NCI-H774 (cell line): ENCODE measurements around the gene SOCS3.

ENCODE experiments used
- DNase-seq: peaks from one replicate; lab custom pipeline; 2025; lab: John Stamatoyannopoulos, UW

SOCS3 gene

GRCh38 chr17:78359997-78360370, at the start of gene SOCS3:
Gene SOCS3 (minus strand): TSS chr17:78360077. CDS start chr17:78359095, 982 bp downstream.
- peak; percentile 97 for DNase-seq

- peak; percentile 92 for DNase-seq
These were observed 49.5 kb upstream of the SOCS3 start for GRCh38 chr17:78409191-78409928.

GRCh38 chr17:78408476-78409050, 48.7 kb upstream of the SOCS3 start:
- no peak for DNase-seq

- no peak for DNase-seq
These were observed 47.6 kb upstream of the SOCS3 start for GRCh38 chr17:78407387-78408000.

- no peak for DNase-seq
These were observed 47.0 kb upstream of the SOCS3 start for GRCh38 chr17:78406920-78407319.

- DNase-seq: no peak
These were observed 46.5 kb upstream of the SOCS3 start for GRCh38 chr17:78406396-78406795.

- DNase-seq: no peak
These were observed 43.9 kb upstream of the SOCS3 start for GRCh38 chr17:78403822-78404221.

- DNase-seq: no peak
These were observed 42.0 kb upstream of the SOCS3 start for GRCh38 chr17:78401891-78402290.

GRCh38 chr17:78401246-78401645, 41.4 kb upstream of the SOCS3 start:
- DNase-seq: no peak

GRCh38 chr17:78400581-78401240, 40.8 kb upstream of the SOCS3 start:
- DNase-seq: no peak

GRCh38 chr17:78399693-78400144, 39.8 kb upstream of the SOCS3 start:
- DNase-seq: no peak

GRCh38 chr17:78399028-78399692, 39.3 kb upstream of the SOCS3 start:
- no peak for DNase-seq

- no peak for DNase-seq
These were observed 38.5 kb upstream of the SOCS3 start for GRCh38 chr17:78398390-78398789.

GRCh38 chr17:78397681-78398101, 37.8 kb upstream of the SOCS3 start:
- no peak for DNase-seq

GRCh38 chr17:78396441-78397337, 36.8 kb upstream of the SOCS3 start:
- peak; percentile 58 for DNase-seq

- no peak for DNase-seq
These were observed 35.3 kb upstream of the SOCS3 start for GRCh38 chr17:78395155-78395554.

GRCh38 chr17:78394209-78394608, 34.3 kb upstream of the SOCS3 start:
- peak; percentile 99 for DNase-seq

- no peak for DNase-seq
These were observed 33.7 kb upstream of the SOCS3 start for GRCh38 chr17:78393575-78393974.

GRCh38 chr17:78392295-78392694, 32.4 kb upstream of the SOCS3 start:
- no peak for DNase-seq

- DNase-seq: no peak
These were observed 32.0 kb upstream of the SOCS3 start for GRCh38 chr17:78391843-78392242.

GRCh38 chr17:78391051-78391431, 31.2 kb upstream of the SOCS3 start:
- DNase-seq: no peak
